ENCODE results near the gene SF3B4. TPM values are rescaled to one million over a fixed set of nuclear protein-coding genes. Genes with fewer than 3 reads are reported as not detected.

SF3B4 gene
- total RNA-seq, 1 donor, result 16.4 TPM

- peak overlapping the region; percentile 86 for H3K4me3 ChIP-seq (ENCODE audit: low read depth, low read length)
- DNase-seq (ENCODE audit: low read depth), result peak; percentile 78
- TF ChIP-seq CTCF (IDR thresholded peaks at IDR 0.05; ENCODE audit: insufficient read depth, low read depth, low read length), result no peak
These were observed 42.1 kb downstream of the SF3B4 start for GRCh38 chr1:149885339-149886120.

- TF ChIP-seq CTCF (IDR thresholded peaks at IDR 0.05; ENCODE audit: insufficient read depth, low read depth, low read length), result no peak
- DNase-seq (ENCODE audit: low read depth), result peak; percentile 22
- H3K4me3 ChIP-seq (ENCODE audit: low read depth, low read length), result peak overlapping the region; percentile 86
These were observed 42.9 kb downstream of the SF3B4 start for GRCh38 chr1:149884433-149885338.

- DNase-seq (ENCODE audit: low read depth), result no peak
- no peak overlapping the region for H3K4me3 ChIP-seq (ENCODE audit: low read depth, low read length)
- no peak for TF ChIP-seq CTCF (IDR thresholded peaks at IDR 0.05; ENCODE audit: insufficient read depth, low read depth, low read length)
These were observed 43.9 kb downstream of the SF3B4 start for GRCh38 chr1:149883598-149884247.

- no peak overlapping the region for H3K4me3 ChIP-seq (ENCODE audit: low read depth, low read length)
- DNase-seq (ENCODE audit: low read depth), result no peak
- no peak for TF ChIP-seq CTCF (IDR thresholded peaks at IDR 0.05; ENCODE audit: insufficient read depth, low read depth, low read length)
These were observed 45.7 kb downstream of the SF3B4 start for GRCh38 chr1:149881876-149882275.

GRCh38 chr1:149879556-149879955, 48.0 kb downstream of the SF3B4 start:
- TF ChIP-seq CTCF (IDR thresholded peaks at IDR 0.05; ENCODE audit: insufficient read depth, low read depth, low read length), result no peak
- no peak for DNase-seq (ENCODE audit: low read depth)
- no peak overlapping the region for H3K4me3 ChIP-seq (ENCODE audit: low read depth, low read length)

GRCh38 chr1:149877211-149877946, 50.2 kb downstream of the SF3B4 start:
- DNase-seq (ENCODE audit: low read depth), result no peak
- TF ChIP-seq CTCF (IDR thresholded peaks at IDR 0.05; ENCODE audit: insufficient read depth, low read depth, low read length), result no peak
- no peak overlapping the region for H3K4me3 ChIP-seq (ENCODE audit: low read depth, low read length)

All from fibroblast of villous mesenchyme (primary cell).